Measurements from ENCODE around the gene ADGRA1.
"Not testable (repeated sequence)": the region's sequence is repeated elsewhere in the genome, so short reads cannot be mapped to it uniquely, and the experiment has no call there.

The ADGRA1 gene

GRCh38 chr10:133087679-133088178 is at the start of gene ADGRA1:
TSS of gene ADGRA1 (plus strand) at chr10:133087924. CDS start at chr10:133088910, 986 bp downstream.
- no peak for DNase-seq (ENCODE audit: low spot score)

- DNase-seq (ENCODE audit: low spot score), result no peak
Observed at GRCh38 chr10:133038036-133038823, 49.5 kb upstream of the ADGRA1 start.

- DNase-seq (ENCODE audit: low spot score), result no peak
Observed at GRCh38 chr10:133039107-133039802, 48.5 kb upstream of the ADGRA1 start.

GRCh38 chr10:133039803-133040165 is 47.9 kb upstream of the ADGRA1 start:
- no peak for DNase-seq (ENCODE audit: low spot score)

GRCh38 chr10:133040198-133040597 is 47.5 kb upstream of the ADGRA1 start:
- DNase-seq (ENCODE audit: low spot score), result no peak

- no peak for DNase-seq (ENCODE audit: low spot score)
Observed at GRCh38 chr10:133041101-133041500, 46.6 kb upstream of the ADGRA1 start.

GRCh38 chr10:133042061-133042460 is 45.7 kb upstream of the ADGRA1 start:
- DNase-seq (ENCODE audit: low spot score), result no peak

GRCh38 chr10:133042816-133043215 is 44.9 kb upstream of the ADGRA1 start:
- DNase-seq (ENCODE audit: low spot score), result no peak

- no peak for DNase-seq (ENCODE audit: low spot score)
Observed at GRCh38 chr10:133043541-133044225, 44.0 kb upstream of the ADGRA1 start.

- DNase-seq (ENCODE audit: low spot score), result no peak
Observed at GRCh38 chr10:133044401-133044811, 43.3 kb upstream of the ADGRA1 start.

GRCh38 chr10:133045556-133046389 is 42.0 kb upstream of the ADGRA1 start:
- DNase-seq (ENCODE audit: low spot score), result no peak

- no peak for DNase-seq (ENCODE audit: low spot score)
Observed at GRCh38 chr10:133046390-133046765, 41.3 kb upstream of the ADGRA1 start.

- DNase-seq (ENCODE audit: low spot score), result no peak
Observed at GRCh38 chr10:133047526-133048123, 40.1 kb upstream of the ADGRA1 start.

- no peak for DNase-seq (ENCODE audit: low spot score)
Observed at GRCh38 chr10:133048266-133048665, 39.5 kb upstream of the ADGRA1 start.

GRCh38 chr10:133048926-133049325 is 38.8 kb upstream of the ADGRA1 start:
- DNase-seq (ENCODE audit: low spot score), result no peak

GRCh38 chr10:133049639-133050038 is 38.1 kb upstream of the ADGRA1 start:
- DNase-seq (ENCODE audit: low spot score), result no peak

GRCh38 chr10:133050371-133050770 is 37.4 kb upstream of the ADGRA1 start:
- DNase-seq (ENCODE audit: low spot score), result no peak

GRCh38 chr10:133052076-133052475 is 35.6 kb upstream of the ADGRA1 start:
- no peak for DNase-seq (ENCODE audit: low spot score)

GRCh38 chr10:133053527-133054133 is 34.1 kb upstream of the ADGRA1 start:
- DNase-seq (ENCODE audit: low spot score), result not testable (repeated sequence)

GRCh38 chr10:133055470-133055869 is 32.3 kb upstream of the ADGRA1 start:
- no peak for DNase-seq (ENCODE audit: low spot score)

- DNase-seq (ENCODE audit: low spot score), result no peak
Observed at GRCh38 chr10:133056001-133056400, 31.7 kb upstream of the ADGRA1 start.
